Thyroid gland (tissue), 4 donors: ENCODE measurements around the gene MRAP.

ENCODE experiments used
- CTCF ChIP-seq, 6 experiments: fragments of 200-600 bp in 3 of 6; fragments of 450-650 bp in 3 of 6; sonication (generic) in 3 of 6; IDR thresholded peaks; one replicate each; pipeline ENCODE4 v1.5.1; 2016 to 2019; ENCODE audit warnings: antibody characterized with exemption in 6 of 6, mild to moderate bottlenecking in 2 of 6, inconsistent platforms in 1 of 6, moderate library complexity in 1 of 6
- POLR2A ChIP-seq, 2 donors: fragments of 450-650 bp; IDR thresholded peaks; one replicate each; pipeline ENCODE4 v1.6.1; 2017; ENCODE audit warnings: antibody characterized with exemption in 2 of 2, mild to moderate bottlenecking in 2 of 2, moderate library complexity in 1 of 2

GRCh38 chr21:32311621-32312020, 13.0 kb downstream of the MRAP start:
- TF ChIP-seq CTCF (IDR thresholded peaks at IDR 0.05) (no peak), POLR2A (IDR thresholded peaks at IDR 0.05) (no peak)
